Neural cell (in vitro differentiated cells): ENCODE measurements around the gene PPIL4. TPM values are rescaled to one million over a fixed set of nuclear protein-coding genes. Genes with fewer than 3 reads are reported as not detected.

Experiments
- H2AFZ ChIP-seq: fragments of 200-600, 300-800 bp; sonication (generic), shearing (Covaris generic); 2 replicates; pipeline ENCODE4 v1.6.0; 2014; ENCODE audit warnings: low read depth, mild to moderate bottlenecking, antibody characterized with exemption, low read length, moderate library complexity
- H3F3A ChIP-seq: fragments of 200-600 bp; shearing (Covaris generic); 2 replicates; pipeline ENCODE4 v1.6.1; 2016; ENCODE audit warnings: mild to moderate bottlenecking, moderate library complexity, mixed read lengths, antibody characterized with exemption, low read length; ENCODE audit not compliant: insufficient read depth, poor library complexity, severe bottlenecking
- H3K27ac ChIP-seq: fragments of 200-600, 300-800 bp; sonication (generic), shearing (Covaris generic); 2 replicates; pipeline ENCODE4 v1.5.1; 2014; ENCODE audit warnings: mild to moderate bottlenecking, low read length, moderate library complexity
- H3K27me3 ChIP-seq: fragments of 300-800, 200-600 bp; sonication (generic), shearing (Covaris generic); 2 replicates; pipeline ENCODE4 v1.6.0; 2014; ENCODE audit warnings: mild to moderate bottlenecking, low read depth, low read length, moderate library complexity; ENCODE audit not compliant: insufficient read depth
- H3K36me3 ChIP-seq: fragments of 300-800, 200-600 bp; sonication (generic), shearing (Covaris generic); 2 replicates; pipeline ENCODE4 v1.5.1; 2014; ENCODE audit warnings: mild to moderate bottlenecking, antibody characterized with exemption, low read length, moderate library complexity; ENCODE audit not compliant: insufficient read depth
- H3K4me2 ChIP-seq: fragments of 300-800, 200-600 bp; sonication (generic), shearing (Covaris generic); 2 replicates; pipeline ENCODE4 v1.6.0; 2014; ENCODE audit warnings: mild to moderate bottlenecking, low read length
- H3K4me3 ChIP-seq: fragments of 300-800, 200-600 bp; sonication (generic), shearing (Covaris generic); 2 replicates; pipeline ENCODE4 v1.5.1; 2014; ENCODE audit warnings: mild to moderate bottlenecking, low read length, moderate library complexity
- H3K79me2 ChIP-seq: fragments of 200-600 bp; shearing (Covaris generic); replicated peaks from 2 replicates; pipeline ENCODE4 v1.6.0; 2014; ENCODE audit warnings: mild to moderate bottlenecking, low read length, moderate library complexity; ENCODE audit not compliant: insufficient read depth
- H3K9ac ChIP-seq: fragments of 300-800, 200-600 bp; sonication (generic), shearing (Covaris generic); 2 replicates; pipeline ENCODE4 v1.6.1; 2016; ENCODE audit warnings: mild to moderate bottlenecking, low read length, mixed read lengths
- H3K9me2 ChIP-seq: fragments of 200-600 bp; shearing (Covaris generic); 2 replicates; pipeline ENCODE4 v1.6.1; 2016; ENCODE audit warnings: mild to moderate bottlenecking, low read length, mixed read lengths; ENCODE audit not compliant: insufficient read depth
- H3K9me3 ChIP-seq: fragments of 200-600, 300-800 bp; sonication (generic), shearing (Covaris generic); 2 replicates; pipeline ENCODE4 v1.6.1; 2016; ENCODE audit warnings: mild to moderate bottlenecking, mixed run types, low read length, moderate library complexity, mixed read lengths
- H4K20me1 ChIP-seq: fragments of 200-600 bp; shearing (Covaris generic); 2 replicates; pipeline ENCODE4 v1.6.1; 2016; ENCODE audit warnings: mild to moderate bottlenecking, mixed run types; ENCODE audit not compliant: insufficient read depth
- EP300 ChIP-seq: fragments of 450-650 bp; conservative IDR thresholded peaks from 2 replicates; pipeline ENCODE4 v1.6.1; 2014; ENCODE audit warnings: antibody characterized with exemption, mild to moderate bottlenecking, moderate library complexity; ENCODE audit not compliant: poor library complexity, severe bottlenecking
- EZH2 ChIP-seq: fragments of 200-600, 300-800 bp; shearing (Covaris generic), sonication (generic); IDR thresholded peaks from 2 replicates; pipeline ENCODE4 v1.6.1; 2014; ENCODE audit warnings: antibody characterized with exemption, low read length, borderline replicate concordance, mild to moderate bottlenecking; ENCODE audit not compliant: insufficient read depth, poor library complexity, severe bottlenecking
- MXI1 ChIP-seq: fragments of 450-650 bp; conservative IDR thresholded peaks from 2 replicates; pipeline ENCODE4 v1.6.1; 2014; ENCODE audit warnings: antibody characterized with exemption, mild to moderate bottlenecking; ENCODE audit not compliant: poor library complexity, severe bottlenecking
- POLR2AphosphoS5 ChIP-seq: IDR thresholded peaks from 2 replicates; pipeline ENCODE4 v1.6.1; 2012
- RAD21 ChIP-seq: fragments of 450-650 bp; conservative IDR thresholded peaks from 2 replicates; pipeline ENCODE4 v1.6.1; 2014; ENCODE audit warnings: antibody characterized with exemption, mild to moderate bottlenecking, moderate library complexity
- SMC3 ChIP-seq: fragments of 450-650 bp; conservative IDR thresholded peaks from 2 replicates; pipeline ENCODE4 v1.6.1; 2014; ENCODE audit warnings: antibody characterized with exemption, mild to moderate bottlenecking, moderate library complexity; ENCODE audit not compliant: poor library complexity
- TAF1 ChIP-seq: IDR thresholded peaks from 2 replicates; pipeline ENCODE4 v1.6.1; 2012; ENCODE audit warnings: low read depth
- polyA plus RNA-seq: library from polyadenylated mRNA; depleted of rRNA; stranded (reverse); fragments of >200 nt; gene quantifications from 2 replicates; pipeline ENCODE4 v1.2.3, GENCODE V29; 2014
- TF ChIP-seq, protein P1 (sequence below): fragments of 450-650 bp; IDR thresholded peaks from 2 replicates; pipeline ENCODE4 v1.5.1; 2014; ENCODE audit warnings: antibody characterized with exemption, mild to moderate bottlenecking, moderate library complexity; ENCODE audit not compliant: poor library complexity, severe bottlenecking
- TF ChIP-seq, protein P2 (sequence below): IDR thresholded peaks from 2 replicates; pipeline ENCODE4 v1.6.1; 2012; ENCODE audit warnings: borderline replicate concordance

Gene PPIL4
- polyA plus RNA-seq, 1 donor from 2014 or later: 57.2 TPM

DNA sequence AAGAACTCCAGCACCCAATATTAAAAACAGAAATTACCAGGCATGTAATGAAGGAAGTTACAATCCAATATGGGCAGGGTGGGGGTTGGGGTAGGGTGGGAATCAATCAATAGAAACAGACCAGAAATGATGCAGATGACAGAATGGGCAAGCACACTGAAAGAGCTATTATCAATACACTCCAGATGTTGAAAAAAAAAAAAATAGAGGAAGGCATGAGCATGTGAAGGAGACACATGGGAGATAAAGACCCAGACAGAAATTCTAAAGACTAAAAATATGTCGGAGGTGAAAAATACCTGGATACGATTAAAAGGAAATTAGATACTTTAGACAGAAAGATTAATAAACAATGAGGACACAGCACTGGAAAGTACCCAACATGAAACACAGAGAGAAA lies 42.0 kb downstream of the PPIL4 start:
- Histone ChIP-seq H3K4me3 (no peak overlapping the region), H3K79me2 (no peaks in the 10 kb centered on the region), H3K9ac (no peak overlapping the region), H3K27ac (no peak overlapping the region), H3F3A (no peaks in the 10 kb centered on the region), H3K9me2 (no peaks in the 10 kb centered on the region), H4K20me1 (no peaks in the 10 kb centered on the region), H2AFZ (no peak overlapping the region), H3K27me3 (no peaks in the 10 kb centered on the region), H3K36me3 (no peaks in the 10 kb centered on the region), H3K4me2 (no peak overlapping the region), H3K9me3 (no peaks in the 10 kb centered on the region)
- TF ChIP-seq RAD21 (no peak), TAF1 (no peak), MXI1 (no peak), SMC3 (no peak), POLR2AphosphoS5 (no peak), EZH2 (no peak), EP300 (no peak)
- TF ChIP-seq, protein P1, sequence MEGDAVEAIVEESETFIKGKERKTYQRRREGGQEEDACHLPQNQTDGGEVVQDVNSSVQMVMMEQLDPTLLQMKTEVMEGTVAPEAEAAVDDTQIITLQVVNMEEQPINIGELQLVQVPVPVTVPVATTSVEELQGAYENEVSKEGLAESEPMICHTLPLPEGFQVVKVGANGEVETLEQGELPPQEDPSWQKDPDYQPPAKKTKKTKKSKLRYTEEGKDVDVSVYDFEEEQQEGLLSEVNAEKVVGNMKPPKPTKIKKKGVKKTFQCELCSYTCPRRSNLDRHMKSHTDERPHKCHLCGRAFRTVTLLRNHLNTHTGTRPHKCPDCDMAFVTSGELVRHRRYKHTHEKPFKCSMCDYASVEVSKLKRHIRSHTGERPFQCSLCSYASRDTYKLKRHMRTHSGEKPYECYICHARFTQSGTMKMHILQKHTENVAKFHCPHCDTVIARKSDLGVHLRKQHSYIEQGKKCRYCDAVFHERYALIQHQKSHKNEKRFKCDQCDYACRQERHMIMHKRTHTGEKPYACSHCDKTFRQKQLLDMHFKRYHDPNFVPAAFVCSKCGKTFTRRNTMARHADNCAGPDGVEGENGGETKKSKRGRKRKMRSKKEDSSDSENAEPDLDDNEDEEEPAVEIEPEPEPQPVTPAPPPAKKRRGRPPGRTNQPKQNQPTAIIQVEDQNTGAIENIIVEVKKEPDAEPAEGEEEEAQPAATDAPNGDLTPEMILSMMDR: no peak
- TF ChIP-seq, protein P2, sequence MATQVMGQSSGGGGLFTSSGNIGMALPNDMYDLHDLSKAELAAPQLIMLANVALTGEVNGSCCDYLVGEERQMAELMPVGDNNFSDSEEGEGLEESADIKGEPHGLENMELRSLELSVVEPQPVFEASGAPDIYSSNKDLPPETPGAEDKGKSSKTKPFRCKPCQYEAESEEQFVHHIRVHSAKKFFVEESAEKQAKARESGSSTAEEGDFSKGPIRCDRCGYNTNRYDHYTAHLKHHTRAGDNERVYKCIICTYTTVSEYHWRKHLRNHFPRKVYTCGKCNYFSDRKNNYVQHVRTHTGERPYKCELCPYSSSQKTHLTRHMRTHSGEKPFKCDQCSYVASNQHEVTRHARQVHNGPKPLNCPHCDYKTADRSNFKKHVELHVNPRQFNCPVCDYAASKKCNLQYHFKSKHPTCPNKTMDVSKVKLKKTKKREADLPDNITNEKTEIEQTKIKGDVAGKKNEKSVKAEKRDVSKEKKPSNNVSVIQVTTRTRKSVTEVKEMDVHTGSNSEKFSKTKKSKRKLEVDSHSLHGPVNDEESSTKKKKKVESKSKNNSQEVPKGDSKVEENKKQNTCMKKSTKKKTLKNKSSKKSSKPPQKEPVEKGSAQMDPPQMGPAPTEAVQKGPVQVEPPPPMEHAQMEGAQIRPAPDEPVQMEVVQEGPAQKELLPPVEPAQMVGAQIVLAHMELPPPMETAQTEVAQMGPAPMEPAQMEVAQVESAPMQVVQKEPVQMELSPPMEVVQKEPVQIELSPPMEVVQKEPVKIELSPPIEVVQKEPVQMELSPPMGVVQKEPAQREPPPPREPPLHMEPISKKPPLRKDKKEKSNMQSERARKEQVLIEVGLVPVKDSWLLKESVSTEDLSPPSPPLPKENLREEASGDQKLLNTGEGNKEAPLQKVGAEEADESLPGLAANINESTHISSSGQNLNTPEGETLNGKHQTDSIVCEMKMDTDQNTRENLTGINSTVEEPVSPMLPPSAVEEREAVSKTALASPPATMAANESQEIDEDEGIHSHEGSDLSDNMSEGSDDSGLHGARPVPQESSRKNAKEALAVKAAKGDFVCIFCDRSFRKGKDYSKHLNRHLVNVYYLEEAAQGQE: no peak

DNA sequence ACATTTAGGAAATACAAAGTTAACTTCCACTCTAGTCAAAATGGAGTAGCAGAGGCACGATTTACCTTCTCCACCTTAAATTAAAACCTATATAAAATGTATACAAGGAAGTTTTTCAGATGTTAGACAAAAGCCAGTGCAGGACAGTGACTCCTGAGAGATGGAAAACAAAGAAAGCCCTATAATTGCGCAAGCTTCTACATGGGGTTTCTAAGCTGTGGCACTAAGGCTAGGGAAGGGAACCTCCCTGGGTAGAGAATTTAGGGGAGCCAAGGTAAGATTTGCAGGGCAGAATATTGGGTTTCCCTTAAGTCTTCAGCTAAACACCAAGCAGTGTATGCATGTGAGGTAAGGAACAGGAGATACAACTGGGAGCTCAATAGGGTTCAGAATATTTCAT lies 42.6 kb downstream of the PPIL4 start:
- Histone ChIP-seq H3K27ac (no peak overlapping the region), H3K36me3 (no peaks in the 10 kb centered on the region), H4K20me1 (no peaks in the 10 kb centered on the region), H3K9me3 (no peaks in the 10 kb centered on the region), H3F3A (no peaks in the 10 kb centered on the region), H3K4me2 (no peak overlapping the region), H2AFZ (no peak overlapping the region), H3K9ac (no peak overlapping the region), H3K27me3 (no peaks in the 10 kb centered on the region), H3K4me3 (no peak overlapping the region), H3K79me2 (no peaks in the 10 kb centered on the region), H3K9me2 (no peaks in the 10 kb centered on the region)
- TF ChIP-seq TAF1: no peak

DNA sequence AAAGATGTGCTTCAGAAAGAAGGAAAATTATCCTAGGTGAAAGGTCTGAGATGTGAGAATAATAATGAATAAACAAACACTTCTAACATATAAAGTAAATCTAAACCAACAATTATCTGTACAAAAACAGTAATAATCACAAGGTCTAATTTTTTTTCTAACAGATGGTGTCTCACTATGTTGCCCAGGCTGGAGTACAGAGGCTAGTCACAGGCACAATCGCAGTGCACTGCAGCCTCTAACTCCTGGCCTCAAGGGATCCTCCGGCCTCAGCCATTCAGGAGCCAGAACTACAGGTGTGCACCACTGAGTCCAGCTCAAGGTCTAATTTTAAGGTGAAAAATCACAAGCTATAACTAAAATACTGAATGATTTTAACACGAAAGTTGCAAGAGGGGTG lies 44.1 kb downstream of the PPIL4 start:
- H2AFZ ChIP-seq: no peak overlapping the region
- no peaks in the 10 kb centered on the region for H3K9me2 ChIP-seq
- no peaks in the 10 kb centered on the region for H3K79me2 ChIP-seq
- no peak overlapping the region for H3K9ac ChIP-seq
- no peaks in the 10 kb centered on the region for H3K9me3 ChIP-seq
- H3K4me2 ChIP-seq: no peak overlapping the region
- H3K27ac ChIP-seq: no peak overlapping the region
- H3K27me3 ChIP-seq: no peaks in the 10 kb centered on the region
- H3K36me3 ChIP-seq: no peaks in the 10 kb centered on the region
- no peak overlapping the region for H3K4me3 ChIP-seq
- H3F3A ChIP-seq: no peaks in the 10 kb centered on the region
- no peaks in the 10 kb centered on the region for H4K20me1 ChIP-seq
- TF ChIP-seq EP300: no peak
